ENCODE data around the gene MLEC. TPM values are rescaled to one million over a fixed set of nuclear protein-coding genes. Genes with fewer than 3 reads are reported as not detected.
"Not testable (repeated sequence)": the region's sequence is repeated elsewhere in the genome, so short reads cannot be mapped to it uniquely, and the experiment has no call there.

MLEC gene
- total RNA-seq, 1 donor from 2014 or later = 33.1 TPM

DNA sequence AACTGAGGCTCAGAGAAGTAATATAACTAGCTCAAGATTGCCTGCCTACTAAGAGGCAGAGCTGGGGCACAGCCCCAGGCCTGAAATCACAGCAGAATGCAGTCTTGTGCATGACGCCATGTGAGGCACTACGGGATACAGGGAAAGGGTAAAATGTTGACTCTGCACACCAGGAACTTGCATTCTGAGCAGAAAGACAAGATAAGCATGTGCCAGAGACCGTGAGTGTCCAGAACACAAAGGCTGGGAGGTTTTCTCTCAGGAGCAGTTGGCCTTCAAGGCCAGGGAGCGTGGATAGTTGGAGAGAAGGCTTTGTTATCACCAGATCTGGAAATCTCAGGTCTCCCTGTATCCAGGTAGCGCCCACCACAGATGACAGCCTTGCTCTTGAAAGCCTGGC lies 23.2 kb upstream of the MLEC start:
- no peak overlapping the region for H3K4me3 ChIP-seq
- no peaks in the 10 kb centered on the region for H3K9me3 ChIP-seq
- H3K36me3 ChIP-seq = no peaks in the 10 kb centered on the region
- no peaks in the 10 kb centered on the region for H3K27me3 ChIP-seq
- no peak overlapping the region for H3K27ac ChIP-seq
- TF ChIP-seq POLR2A (IDR thresholded peaks at IDR 0.05) = no peak
- H3K4me1 ChIP-seq = peaks cover under 1% of the 10 kb centered on the region
- no peak for DNase-seq (ENCODE audit: extremely low spot score in 2 of 2)
- intact Hi-C loops (cut with DNase I) = no loop called here

DNA sequence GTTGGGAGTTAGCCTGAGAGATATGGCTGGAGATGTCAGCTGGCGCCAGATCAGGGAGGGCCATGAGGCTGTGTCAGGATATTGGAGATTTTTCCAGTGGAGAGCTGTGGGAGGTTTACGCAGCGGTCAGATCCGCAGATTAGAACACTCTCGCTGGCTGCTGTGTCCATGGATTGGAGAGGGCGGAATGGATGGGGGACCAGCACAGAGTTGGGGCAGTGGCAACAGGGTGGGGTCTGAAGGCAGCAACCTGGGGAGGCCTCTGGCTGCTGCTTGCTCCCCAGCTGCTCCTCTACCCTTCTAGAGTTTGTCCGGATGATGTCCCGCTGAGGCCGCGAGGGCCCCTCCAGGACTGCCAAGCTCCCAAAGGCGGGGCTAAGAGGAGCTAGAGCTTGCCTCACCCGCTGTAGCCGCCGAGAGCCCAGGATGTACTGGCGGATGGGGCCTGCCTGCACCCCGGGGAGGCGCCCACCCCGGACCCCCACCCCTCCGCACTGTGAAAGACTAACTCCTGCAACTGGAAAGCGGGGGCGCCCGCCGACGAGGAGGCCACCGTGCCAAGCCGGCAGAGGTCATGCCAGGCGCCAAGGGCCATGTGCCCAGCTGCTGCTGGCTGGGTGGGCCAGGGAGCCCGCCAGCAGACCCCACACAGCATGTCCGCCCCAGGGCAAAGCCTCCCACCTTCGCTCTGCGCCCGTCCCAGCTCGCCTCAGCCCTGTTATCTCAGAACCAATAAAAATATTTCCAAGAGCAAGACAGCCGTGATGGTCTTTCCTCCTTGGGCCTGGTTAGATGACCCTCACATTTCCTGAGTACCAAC lies 20.2 kb upstream of the MLEC start:
- H3K36me3 ChIP-seq = no peaks in the 10 kb centered on the region

DNA sequence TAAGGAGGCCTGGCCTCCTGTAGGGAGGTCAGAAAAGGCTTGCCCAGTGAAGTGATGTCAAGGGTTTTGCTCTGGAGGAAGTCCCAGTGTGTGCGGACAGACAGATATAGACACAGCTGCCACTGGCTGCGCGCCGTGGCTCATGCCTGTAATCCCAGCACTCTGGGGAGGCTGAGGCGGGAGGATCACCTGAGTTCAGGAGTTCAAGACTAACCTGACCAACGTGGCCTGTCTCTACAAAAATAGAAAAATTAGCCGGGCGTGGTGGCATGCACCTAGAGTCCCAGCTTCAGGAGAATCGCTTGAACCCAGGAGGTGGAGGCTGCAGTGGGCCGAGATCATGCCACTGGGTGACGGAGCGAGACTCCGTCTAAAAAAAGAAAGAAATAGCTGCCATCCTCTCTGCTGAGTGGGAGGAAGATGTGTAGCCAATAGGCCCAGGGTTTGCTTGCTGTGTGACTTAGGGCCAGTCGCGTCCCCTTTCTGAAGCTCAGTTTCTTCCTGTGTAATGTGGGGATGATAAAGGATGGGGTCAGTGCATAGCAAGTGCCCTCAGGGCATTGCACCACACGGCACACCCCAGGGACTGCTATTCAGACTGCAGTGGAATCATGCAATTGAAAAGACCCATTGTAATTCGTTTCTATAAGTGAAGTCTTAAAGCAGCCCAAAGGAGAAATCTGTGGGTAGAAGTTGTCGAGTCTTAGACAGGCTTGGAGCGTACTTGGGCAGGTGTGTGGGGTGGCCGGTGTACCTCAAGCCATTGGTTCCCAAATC lies 18.7 kb upstream of the MLEC start:
- Histone ChIP-seq H3K9me3 (no peaks in the 10 kb centered on the region), H3K27me3 (no peaks in the 10 kb centered on the region), H3K36me3 (no peaks in the 10 kb centered on the region), H3K4me3 (no peak overlapping the region), H3K27ac (no peak overlapping the region), H3K4me1 (peaks cover 10% of the 10 kb centered on the region)
- TF ChIP-seq POLR2A (IDR thresholded peaks at IDR 0.05) (no peak), POLR2AphosphoS5 (IDR thresholded peaks at IDR 0.05; ENCODE audit: insufficient read depth in 1 of 2, low read depth in 1 of 2) (no peak)
- TF ChIP-seq, protein P1, sequence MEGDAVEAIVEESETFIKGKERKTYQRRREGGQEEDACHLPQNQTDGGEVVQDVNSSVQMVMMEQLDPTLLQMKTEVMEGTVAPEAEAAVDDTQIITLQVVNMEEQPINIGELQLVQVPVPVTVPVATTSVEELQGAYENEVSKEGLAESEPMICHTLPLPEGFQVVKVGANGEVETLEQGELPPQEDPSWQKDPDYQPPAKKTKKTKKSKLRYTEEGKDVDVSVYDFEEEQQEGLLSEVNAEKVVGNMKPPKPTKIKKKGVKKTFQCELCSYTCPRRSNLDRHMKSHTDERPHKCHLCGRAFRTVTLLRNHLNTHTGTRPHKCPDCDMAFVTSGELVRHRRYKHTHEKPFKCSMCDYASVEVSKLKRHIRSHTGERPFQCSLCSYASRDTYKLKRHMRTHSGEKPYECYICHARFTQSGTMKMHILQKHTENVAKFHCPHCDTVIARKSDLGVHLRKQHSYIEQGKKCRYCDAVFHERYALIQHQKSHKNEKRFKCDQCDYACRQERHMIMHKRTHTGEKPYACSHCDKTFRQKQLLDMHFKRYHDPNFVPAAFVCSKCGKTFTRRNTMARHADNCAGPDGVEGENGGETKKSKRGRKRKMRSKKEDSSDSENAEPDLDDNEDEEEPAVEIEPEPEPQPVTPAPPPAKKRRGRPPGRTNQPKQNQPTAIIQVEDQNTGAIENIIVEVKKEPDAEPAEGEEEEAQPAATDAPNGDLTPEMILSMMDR (IDR thresholded peaks at IDR 0.05) = no peak
- DNase-seq (ENCODE audit: extremely low spot score in 2 of 2) = no peak
- intact Hi-C loops (cut with DNase I) = no loop called here

More for the DNA sequence above, 20.2 kb upstream of the MLEC start:
- Histone ChIP-seq H3K9me3 (no peaks in the 10 kb centered on the region), H3K27ac (no peak overlapping the region), H3K4me1 (peaks cover 10% of the 10 kb centered on the region), H3K27me3 (no peaks in the 10 kb centered on the region), H3K4me3 (peak overlapping the region in 1 of 2 donors; percentile 10)
- intact Hi-C loops (cut with DNase I) = no loop called here
- no peak for DNase-seq (ENCODE audit: extremely low spot score in 2 of 2)
- no peak for TF ChIP-seq POLR2AphosphoS5 (IDR thresholded peaks at IDR 0.05; ENCODE audit: insufficient read depth in 1 of 2, low read depth in 1 of 2)
- TF ChIP-seq POLR2A (IDR thresholded peaks at IDR 0.05) = no peak
- TF ChIP-seq, protein P1 (IDR thresholded peaks at IDR 0.05) = no peak

DNA sequence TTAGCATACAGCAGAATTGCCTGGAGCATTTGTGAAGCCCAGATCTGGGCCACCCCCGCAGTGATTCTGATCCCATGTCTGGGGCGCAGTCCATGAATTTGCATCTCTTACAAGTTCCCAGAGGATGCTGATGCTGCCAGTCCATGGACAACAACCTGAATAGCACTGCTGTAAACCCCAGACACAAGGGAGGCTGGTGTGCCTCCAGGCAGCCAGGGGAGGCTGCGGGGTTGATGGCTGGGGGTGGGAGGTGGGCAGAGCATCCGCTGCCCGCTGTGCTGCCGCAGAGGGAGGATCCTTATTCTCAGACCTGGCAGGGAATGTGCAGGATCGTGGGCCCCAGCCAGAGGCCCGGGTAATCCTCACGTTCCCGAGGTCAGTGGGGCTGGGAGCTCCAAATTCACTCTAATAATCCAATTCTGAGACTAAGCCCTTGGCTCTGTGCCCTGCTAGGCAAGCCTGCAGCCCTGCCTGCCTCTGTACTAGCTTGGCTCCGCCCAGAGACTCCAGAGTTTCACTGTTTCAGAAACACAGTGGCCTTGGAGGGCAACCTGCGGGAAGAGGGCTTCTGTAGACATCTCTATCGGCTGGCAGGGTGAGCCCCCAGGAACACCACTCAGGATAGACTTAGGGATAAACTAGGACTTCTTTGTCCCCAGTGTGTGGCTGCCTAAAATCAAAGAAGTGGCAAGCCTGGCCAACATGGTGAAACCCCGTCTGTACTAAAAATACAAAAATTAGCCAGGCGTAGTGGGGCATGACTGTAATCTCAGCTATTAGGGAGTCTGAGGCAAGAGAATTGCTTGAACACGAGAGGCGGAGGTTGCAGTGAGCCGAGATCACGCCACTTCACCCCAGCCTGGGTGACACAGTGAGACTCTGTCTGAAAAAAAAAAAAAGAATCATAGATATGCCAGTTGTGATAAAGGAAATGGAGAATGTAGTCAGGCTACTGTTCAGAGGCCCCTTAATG lies 17.8 kb upstream of the MLEC start:
- no peak for DNase-seq (ENCODE audit: extremely low spot score in 2 of 2)
- Histone ChIP-seq H3K4me3 (no peak overlapping the region), H3K36me3 (no peaks in the 10 kb centered on the region), H3K27me3 (no peaks in the 10 kb centered on the region), H3K9me3 (no peaks in the 10 kb centered on the region), H3K4me1 (peaks cover 10% of the 10 kb centered on the region), H3K27ac (no peak overlapping the region)
- intact Hi-C loops (cut with DNase I) = no loop called here
- TF ChIP-seq, protein P1 (IDR thresholded peaks at IDR 0.05) = no peak
- no peak for TF ChIP-seq POLR2AphosphoS5 (IDR thresholded peaks at IDR 0.05; ENCODE audit: insufficient read depth in 1 of 2, low read depth in 1 of 2)

DNA sequence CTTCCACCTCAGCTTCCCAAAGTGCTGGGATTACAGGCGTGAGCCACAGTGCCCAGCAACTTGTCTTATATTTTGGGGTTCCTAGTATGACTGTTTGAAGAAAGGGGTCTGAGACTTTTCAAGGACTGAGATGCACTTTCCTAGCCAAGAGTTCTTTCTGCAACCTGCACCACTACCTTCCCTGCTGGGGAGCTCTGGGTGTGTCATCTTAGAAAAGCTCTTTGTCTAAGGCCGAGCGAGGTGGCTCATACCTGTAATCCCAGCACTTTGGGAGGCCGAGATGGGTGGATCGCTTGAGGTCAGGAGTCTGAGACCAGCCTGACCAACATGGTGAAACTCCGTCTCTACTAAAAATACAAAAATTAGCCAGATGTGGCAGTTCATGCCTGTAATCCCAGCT lies 16.7 kb upstream of the MLEC start:
- H3K36me3 ChIP-seq; intact Hi-C loops (cut with DNase I); H3K27ac ChIP-seq; H3K9me3 ChIP-seq; H3K4me1 ChIP-seq; H3K4me3 ChIP-seq; H3K27me3 ChIP-seq; DNase-seq (ENCODE audit: extremely low spot score in 2 of 2): not testable (repeated sequence)
